HCT116 (cell line): Measurements from ENCODE around the gene AMOTL2. TPM values are rescaled to one million over a fixed set of nuclear protein-coding genes. Genes with fewer than 3 reads are reported as not detected.

Experiments used
- ATAC-seq: fragments of 200-7000 bp; cut with Tn5 transposase; 2 replicates; pipeline ENCODE4 v1.9.1; 2020; ENCODE audit warnings: mild to moderate bottlenecking, moderate library complexity
- BruUV-seq: library from RNA; stranded (reverse); fragments of 400-500 nt; replicated peaks from 2 replicates; lab custom pipeline; 2021; lab: Mats Ljungman, UMichigan
- CTCF ChIA-PET: fragments of 300-600 bp; sonication (Branson Sonifier 250); formaldehyde crosslinking; loops from one replicate; lab custom pipeline; 2021; ENCODE audit warnings: antibody characterized with exemption; lab: Charles Lee
- POLR2A ChIA-PET: fragments of 300-600, 350-600 bp; sonication (Branson Sonifier 250); formaldehyde crosslinking; loops from one replicate; lab custom pipeline; 2021; ENCODE audit warnings: antibody characterized with exemption; lab: Charles Lee
- RAD21 ChIA-PET, 2 experiments: fragments of 300-600 bp; sonication (Branson Sonifier 250); formaldehyde crosslinking; loops; one replicate each; lab custom pipeline; 2023; ENCODE audit warnings: low total read pairs in 2 of 2; ENCODE audit not compliant: uncharacterized antibody in 2 of 2, unreplicated experiment in 2 of 2, low non-redundant PET in 1 of 2; lab: Charles Lee
- DNase-seq: peaks from one replicate; pipeline ENCODE4 v3.0.0-alpha.2; 2010; ENCODE audit warnings: low read depth, low spot score
- H2AFZ ChIP-seq: fragments of 200-600 bp; shearing (Covaris generic), sonication (generic); 2 replicates; pipeline ENCODE4 v1.6.1; 2017; ENCODE audit warnings: low read depth, mixed run types, mixed read lengths, antibody characterized with exemption, low read length; ENCODE audit not compliant: poor library complexity, severe bottlenecking
- H3K27ac ChIP-seq: 2 replicates; pipeline ENCODE4 v1.5.1; 2012; ENCODE audit warnings: low read depth, low read length
- H3K27me3 ChIP-seq: fragments of 200-600 bp; sonication (generic); 2 replicates; pipeline ENCODE4 v1.6.1; 2016; ENCODE audit warnings: mixed run types, low read length, mixed read lengths; ENCODE audit not compliant: insufficient read depth
- H3K36me3 ChIP-seq, 2 experiments: fragments of 200-500 bp in 1 of 2; fragments of 200-600 bp in 1 of 2; sonication (Bioruptor generic) in 1 of 2; sonication (generic) in 1 of 2; 2 replicates each; pipeline versions ENCODE4 v1.5.1 to v1.6.1; 2014 to 2016; ENCODE audit warnings: low read length in 2 of 2, inconsistent platforms in 1 of 2, mixed read lengths in 1 of 2, mixed run types in 1 of 2; ENCODE audit not compliant: insufficient read depth in 2 of 2, control insufficient read depth in 1 of 2
- H3K4me1 ChIP-seq, 2 experiments: fragments of 200-600 bp in 1 of 2; sonication (generic) in 1 of 2; 2 replicates each; pipeline versions ENCODE4 v1.5.1 to v1.6.1; 2012 to 2017; ENCODE audit warnings: low read length in 2 of 2, inconsistent platforms in 1 of 2, mild to moderate bottlenecking in 1 of 2, mixed read lengths in 1 of 2, mixed run types in 1 of 2, moderate library complexity in 1 of 2; ENCODE audit not compliant: insufficient read depth in 2 of 2, control insufficient read depth in 1 of 2
- H3K4me2 ChIP-seq: fragments of 200-600 bp; sonication (generic); 2 replicates; pipeline ENCODE4 v1.6.1; 2017; ENCODE audit warnings: mixed run types, low read length, mixed read lengths
- H3K4me3 ChIP-seq, 2 experiments: fragments of 200-600 bp in 1 of 2; sonication (generic) in 1 of 2; replicated peaks in 1 of 2; 2 replicates each; pipeline ENCODE4 v1.5.1; 2011 to 2016; ENCODE audit warnings: low read length in 2 of 2, control low read depth in 1 of 2, low read depth in 1 of 2, mild to moderate bottlenecking in 1 of 2, mixed read lengths in 1 of 2, mixed run types in 1 of 2
- H3K79me2 ChIP-seq: fragments of 200-600 bp; sonication (generic); 2 replicates; pipeline ENCODE4 v1.6.1; 2017; ENCODE audit warnings: mild to moderate bottlenecking, mixed run types, low read length, moderate library complexity, mixed read lengths; ENCODE audit not compliant: insufficient read depth
- H3K9ac ChIP-seq: fragments of 200-600 bp; sonication (generic); 2 replicates; pipeline ENCODE4 v1.6.1; 2016; ENCODE audit warnings: low read length, mixed read lengths
- H3K9me2 ChIP-seq: fragments of 200-600 bp; sonication (generic), shearing (Covaris generic); 2 replicates; pipeline ENCODE4 v1.6.1; 2017; ENCODE audit warnings: mixed run types, mild to moderate bottlenecking, moderate library complexity; ENCODE audit not compliant: insufficient read depth
- H3K9me3 ChIP-seq, 2 experiments: fragments of 200-500 bp in 1 of 2; fragments of 200-600 bp in 1 of 2; sonication (Bioruptor generic) in 1 of 2; sonication (generic) in 1 of 2; 2 replicates each; pipeline ENCODE4 v1.6.1; 2014 to 2017; ENCODE audit warnings: low read length in 2 of 2, mixed read lengths in 2 of 2, inconsistent platforms in 1 of 2, low read depth in 1 of 2, mild to moderate bottlenecking in 1 of 2, mixed run types in 1 of 2, moderate library complexity in 1 of 2; ENCODE audit not compliant: control insufficient read depth in 1 of 2, insufficient read depth in 1 of 2
- H4K20me1 ChIP-seq: fragments of 200-600 bp; sonication (generic), shearing (Covaris generic); 2 replicates; pipeline ENCODE4 v1.6.1; 2017; ENCODE audit warnings: mixed run types, mild to moderate bottlenecking, moderate library complexity; ENCODE audit not compliant: insufficient read depth
- EGR1 ChIP-seq: IDR thresholded peaks from 2 replicates; pipeline ENCODE4 v1.6.1; 2012; ENCODE audit warnings: low read depth
- ELF1 ChIP-seq: IDR thresholded peaks from 2 replicates; pipeline ENCODE4 v1.6.1; 2012; ENCODE audit warnings: low read depth, borderline replicate concordance
- EZH2 ChIP-seq: fragments of 200-600 bp; sonication (generic); IDR thresholded peaks from 2 replicates; pipeline ENCODE4 v1.6.1; 2017; ENCODE audit warnings: antibody characterized with exemption, mixed run types
- EZH2phosphoT487 ChIP-seq: fragments of 200-600 bp; IDR thresholded peaks from 2 replicates; pipeline ENCODE4 v1.6.1; 2018; ENCODE audit warnings: antibody characterized with exemption, borderline replicate concordance
- JUND ChIP-seq: IDR thresholded peaks from 2 replicates; pipeline ENCODE4 v1.6.1; 2012
- POLR2AphosphoS5 ChIP-seq: IDR thresholded peaks from 2 replicates; pipeline ENCODE4 v1.6.1; 2011; ENCODE audit warnings: mild to moderate bottlenecking, low read depth, low read length, moderate library complexity
- RAD21 ChIP-seq: IDR thresholded peaks from 2 replicates; pipeline ENCODE4 v1.6.1; 2012; ENCODE audit warnings: low read depth, mild to moderate bottlenecking
- SP1 ChIP-seq: IDR thresholded peaks from 2 replicates; pipeline ENCODE4 v1.6.1; 2012; ENCODE audit warnings: low read depth
- SRF ChIP-seq: IDR thresholded peaks from 2 replicates; pipeline ENCODE4 v1.6.1; 2012; ENCODE audit warnings: low read depth
- ZFX ChIP-seq: fragments of 450-650 bp; IDR thresholded peaks from 2 replicates; pipeline ENCODE4 v1.6.1; 2017
- ZNF274 ChIP-seq: fragments of 200-500 bp; sonication (Bioruptor generic); IDR thresholded peaks from 2 replicates; pipeline ENCODE4 v1.6.1; 2014; ENCODE audit warnings: mild to moderate bottlenecking, low read depth, low read length, inconsistent platforms
- intact Hi-C: fragments of 100-400 bp; cut with micrococcal nuclease; formaldehyde crosslinking; loops from 2 replicates; pipeline ENCODE4 v1.10.0; 2022
- total RNA-seq: library from RNA; stranded (reverse); gene quantifications from one replicate; pipeline ENCODE4 v1.2.1, GENCODE V29; 2021; ENCODE audit not compliant: unreplicated experiment
- TF ChIP-seq, protein P1 (sequence below): IDR thresholded peaks from 2 replicates; pipeline ENCODE4 v1.6.1; 2012
- TF ChIP-seq, protein P2 (sequence below), 3 experiments: fragments of 200-600 bp in 1 of 3; sonication (generic) in 1 of 3; IDR thresholded peaks in 2 of 3; conservative IDR thresholded peaks in 1 of 3; 2 replicates each; pipeline ENCODE4 v1.5.1; 2012 to 2017; ENCODE audit warnings: low read depth in 2 of 3, low read length in 2 of 3, antibody characterized with exemption in 1 of 3, borderline replicate concordance in 1 of 3, control low read depth in 1 of 3, mild to moderate bottlenecking in 1 of 3, mixed read lengths in 1 of 3, mixed run types in 1 of 3, moderate library complexity in 1 of 3; ENCODE audit not compliant: insufficient read depth in 1 of 3
- TF ChIP-seq, protein P3 (sequence below): IDR thresholded peaks from 2 replicates; pipeline ENCODE4 v1.6.1; 2011; ENCODE audit warnings: mild to moderate bottlenecking, low read length, moderate library complexity; ENCODE audit not compliant: insufficient replicate concordance; ENCODE audit errors: extremely low read depth
- TF ChIP-seq, protein P4 (sequence below): IDR thresholded peaks from 2 replicates; pipeline ENCODE4 v1.6.1; 2012; ENCODE audit warnings: low read depth

Gene AMOTL2
- total RNA-seq, 1 experiment from 2014 or later = 54.0 TPM

DNA sequence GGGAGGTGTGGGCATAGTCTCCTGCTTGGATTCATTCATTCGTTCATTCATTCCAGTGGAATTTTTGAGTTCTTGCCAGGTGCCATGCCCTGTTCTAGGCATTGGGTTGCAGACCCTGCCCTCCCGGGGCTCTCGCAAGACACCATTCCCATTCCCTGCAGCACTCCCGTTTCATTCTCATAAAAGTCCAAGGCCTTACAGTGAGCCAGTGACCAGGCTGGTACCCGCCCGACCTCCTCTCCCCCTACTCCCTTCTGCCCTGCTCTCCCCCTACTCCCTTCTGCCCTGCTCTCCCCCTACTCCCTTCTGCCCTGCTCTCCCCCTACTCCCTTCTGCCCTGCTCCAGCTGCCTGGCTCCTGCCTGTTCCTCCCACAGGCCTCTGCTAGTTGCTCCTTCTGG lies 41.9 kb downstream of the AMOTL2 start:
- ChIA-PET RAD21 (no interaction called here), CTCF (no interaction called here), POLR2A (interaction anchor here (1.8 kb wide), 1 partner anchor 32 kb away, joined by 4 read pairs; no protein-coding TSS in a partner anchor)
- Histone ChIP-seq H3K36me3 (no peaks in the 10 kb centered on the region), H3K79me2 (no peaks in the 10 kb centered on the region), H3K27me3 (no peaks in the 10 kb centered on the region), H3K4me3 (no peak overlapping the region), H2AFZ (no peak overlapping the region), H3K4me2 (no peak overlapping the region), H3K9ac (no peak overlapping the region), H3K9me2 (no peaks in the 10 kb centered on the region), H4K20me1 (no peaks in the 10 kb centered on the region), H3K9me3 (no peaks in the 10 kb centered on the region), H3K4me1 (peaks cover 43 to 94% of the 10 kb centered on the region in 2 experiments), H3K27ac (no peak overlapping the region)
- DNase-seq (no peak), ATAC-seq (no peak)
- BruUV-seq = no TSS peak
- intact Hi-C loops = no loop called here
- no peak for TF ChIP-seq ZNF274
- no peak for TF ChIP-seq JUND
- TF ChIP-seq EGR1 = no peak
- no peak for TF ChIP-seq ELF1
- TF ChIP-seq, protein P1, sequence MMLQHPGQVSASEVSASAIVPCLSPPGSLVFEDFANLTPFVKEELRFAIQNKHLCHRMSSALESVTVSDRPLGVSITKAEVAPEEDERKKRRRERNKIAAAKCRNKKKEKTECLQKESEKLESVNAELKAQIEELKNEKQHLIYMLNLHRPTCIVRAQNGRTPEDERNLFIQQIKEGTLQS = no peak
- TF ChIP-seq SP1 = no peak
- no peak for TF ChIP-seq SRF
- TF ChIP-seq, protein P2, sequence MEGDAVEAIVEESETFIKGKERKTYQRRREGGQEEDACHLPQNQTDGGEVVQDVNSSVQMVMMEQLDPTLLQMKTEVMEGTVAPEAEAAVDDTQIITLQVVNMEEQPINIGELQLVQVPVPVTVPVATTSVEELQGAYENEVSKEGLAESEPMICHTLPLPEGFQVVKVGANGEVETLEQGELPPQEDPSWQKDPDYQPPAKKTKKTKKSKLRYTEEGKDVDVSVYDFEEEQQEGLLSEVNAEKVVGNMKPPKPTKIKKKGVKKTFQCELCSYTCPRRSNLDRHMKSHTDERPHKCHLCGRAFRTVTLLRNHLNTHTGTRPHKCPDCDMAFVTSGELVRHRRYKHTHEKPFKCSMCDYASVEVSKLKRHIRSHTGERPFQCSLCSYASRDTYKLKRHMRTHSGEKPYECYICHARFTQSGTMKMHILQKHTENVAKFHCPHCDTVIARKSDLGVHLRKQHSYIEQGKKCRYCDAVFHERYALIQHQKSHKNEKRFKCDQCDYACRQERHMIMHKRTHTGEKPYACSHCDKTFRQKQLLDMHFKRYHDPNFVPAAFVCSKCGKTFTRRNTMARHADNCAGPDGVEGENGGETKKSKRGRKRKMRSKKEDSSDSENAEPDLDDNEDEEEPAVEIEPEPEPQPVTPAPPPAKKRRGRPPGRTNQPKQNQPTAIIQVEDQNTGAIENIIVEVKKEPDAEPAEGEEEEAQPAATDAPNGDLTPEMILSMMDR (IDR thresholded peaks at IDR 0.05 in 2 of 3, conservative IDR thresholded peaks at IDR 0.05 in 1 of 3; ENCODE audit: borderline replicate concordance in 1 of 3, insufficient read depth in 1 of 3, low read depth in 2 of 3, low read length in 2 of 3) = no peak
- no peak for TF ChIP-seq POLR2AphosphoS5
- no peak for TF ChIP-seq EZH2
- TF ChIP-seq, protein P3, sequence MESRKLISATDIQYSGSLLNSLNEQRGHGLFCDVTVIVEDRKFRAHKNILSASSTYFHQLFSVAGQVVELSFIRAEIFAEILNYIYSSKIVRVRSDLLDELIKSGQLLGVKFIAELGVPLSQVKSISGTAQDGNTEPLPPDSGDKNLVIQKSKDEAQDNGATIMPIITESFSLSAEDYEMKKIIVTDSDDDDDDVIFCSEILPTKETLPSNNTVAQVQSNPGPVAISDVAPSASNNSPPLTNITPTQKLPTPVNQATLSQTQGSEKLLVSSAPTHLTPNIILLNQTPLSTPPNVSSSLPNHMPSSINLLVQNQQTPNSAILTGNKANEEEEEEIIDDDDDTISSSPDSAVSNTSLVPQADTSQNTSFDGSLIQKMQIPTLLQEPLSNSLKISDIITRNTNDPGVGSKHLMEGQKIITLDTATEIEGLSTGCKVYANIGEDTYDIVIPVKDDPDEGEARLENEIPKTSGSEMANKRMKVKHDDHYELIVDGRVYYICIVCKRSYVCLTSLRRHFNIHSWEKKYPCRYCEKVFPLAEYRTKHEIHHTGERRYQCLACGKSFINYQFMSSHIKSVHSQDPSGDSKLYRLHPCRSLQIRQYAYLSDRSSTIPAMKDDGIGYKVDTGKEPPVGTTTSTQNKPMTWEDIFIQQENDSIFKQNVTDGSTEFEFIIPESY = no peak
- TF ChIP-seq ZFX = no peak
- no peak for TF ChIP-seq RAD21
- TF ChIP-seq, protein P4, sequence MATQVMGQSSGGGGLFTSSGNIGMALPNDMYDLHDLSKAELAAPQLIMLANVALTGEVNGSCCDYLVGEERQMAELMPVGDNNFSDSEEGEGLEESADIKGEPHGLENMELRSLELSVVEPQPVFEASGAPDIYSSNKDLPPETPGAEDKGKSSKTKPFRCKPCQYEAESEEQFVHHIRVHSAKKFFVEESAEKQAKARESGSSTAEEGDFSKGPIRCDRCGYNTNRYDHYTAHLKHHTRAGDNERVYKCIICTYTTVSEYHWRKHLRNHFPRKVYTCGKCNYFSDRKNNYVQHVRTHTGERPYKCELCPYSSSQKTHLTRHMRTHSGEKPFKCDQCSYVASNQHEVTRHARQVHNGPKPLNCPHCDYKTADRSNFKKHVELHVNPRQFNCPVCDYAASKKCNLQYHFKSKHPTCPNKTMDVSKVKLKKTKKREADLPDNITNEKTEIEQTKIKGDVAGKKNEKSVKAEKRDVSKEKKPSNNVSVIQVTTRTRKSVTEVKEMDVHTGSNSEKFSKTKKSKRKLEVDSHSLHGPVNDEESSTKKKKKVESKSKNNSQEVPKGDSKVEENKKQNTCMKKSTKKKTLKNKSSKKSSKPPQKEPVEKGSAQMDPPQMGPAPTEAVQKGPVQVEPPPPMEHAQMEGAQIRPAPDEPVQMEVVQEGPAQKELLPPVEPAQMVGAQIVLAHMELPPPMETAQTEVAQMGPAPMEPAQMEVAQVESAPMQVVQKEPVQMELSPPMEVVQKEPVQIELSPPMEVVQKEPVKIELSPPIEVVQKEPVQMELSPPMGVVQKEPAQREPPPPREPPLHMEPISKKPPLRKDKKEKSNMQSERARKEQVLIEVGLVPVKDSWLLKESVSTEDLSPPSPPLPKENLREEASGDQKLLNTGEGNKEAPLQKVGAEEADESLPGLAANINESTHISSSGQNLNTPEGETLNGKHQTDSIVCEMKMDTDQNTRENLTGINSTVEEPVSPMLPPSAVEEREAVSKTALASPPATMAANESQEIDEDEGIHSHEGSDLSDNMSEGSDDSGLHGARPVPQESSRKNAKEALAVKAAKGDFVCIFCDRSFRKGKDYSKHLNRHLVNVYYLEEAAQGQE = no peak
- no peak for TF ChIP-seq EZH2phosphoT487
